WTC11 (cell line): ENCODE results near the gene LPIN2. TPM values are rescaled to one million over a fixed set of nuclear protein-coding genes. Genes with fewer than 3 reads are reported as not detected.

ENCODE experiments used
- ATAC-seq: fragments of 200-7000 bp; cut with Tn5 transposase; 2 replicates; pipeline ENCODE4 v1.10.0; 2021; ENCODE audit warnings: mild to moderate bottlenecking, moderate library complexity
- CTCF ChIA-PET: fragments of 300-600 bp; sonication (Branson Sonifier 250); formaldehyde crosslinking; loops from one replicate; lab custom pipeline; 2021; ENCODE audit warnings: antibody characterized with exemption; lab: Charles Lee
- POLR2A ChIA-PET: fragments of 350-600 bp; sonication (Branson Sonifier 250); formaldehyde crosslinking; loops from one replicate; lab custom pipeline; 2021; ENCODE audit warnings: antibody characterized with exemption; lab: Charles Lee
- DNase-seq: peaks from one replicate; pipeline ENCODE4 v3.0.0; 2021; ENCODE audit warnings: low spot score
- H3K27ac Mint-ChIP-seq: 2 replicates; pipeline ENCODE4 v1.8.0; 2021; ENCODE audit warnings: mixed read lengths
- H3K27me3 Mint-ChIP-seq: 2 replicates; pipeline ENCODE4 v1.8.0; 2021; ENCODE audit warnings: low read depth, mild to moderate bottlenecking, moderate library complexity, mixed read lengths
- H3K36me3 Mint-ChIP-seq: 2 replicates; pipeline ENCODE4 v1.8.0; 2021; ENCODE audit warnings: mixed read lengths
- H3K4me1 Mint-ChIP-seq: 2 replicates; pipeline ENCODE4 v1.8.0; 2022; ENCODE audit warnings: mixed read lengths
- H3K4me3 Mint-ChIP-seq: 2 replicates; pipeline ENCODE4 v1.8.0; 2021; ENCODE audit warnings: mild to moderate bottlenecking, moderate library complexity, mixed read lengths
- H3K9me3 Mint-ChIP-seq: 2 replicates; pipeline ENCODE4 v1.8.0; 2021; ENCODE audit warnings: mixed read lengths
- CREB1 ChIP-seq: sonication (generic); formaldehyde crosslinking; IDR thresholded peaks from 2 replicates; pipeline ENCODE4 v1.8.0; 2023; ENCODE audit warnings: mild to moderate bottlenecking, missing genetic modification reagents
- CTCF ChIP-seq: fragments of 200-600 bp; IDR thresholded peaks from 2 replicates; pipeline ENCODE4 v1.8.0; 2022; ENCODE audit warnings: antibody characterized with exemption
- ERG ChIP-seq: fragments of 250-450 bp; sonication (Bioruptor Pico); IDR thresholded peaks from 2 replicates; pipeline ENCODE4 v1.8.0; 2021; ENCODE audit warnings: mild to moderate bottlenecking
- ETV6 ChIP-seq: sonication (generic); formaldehyde crosslinking; IDR thresholded peaks from 2 replicates; pipeline ENCODE4 v1.8.1; 2022; ENCODE audit warnings: mild to moderate bottlenecking, missing genetic modification reagents
- FOXP1 ChIP-seq: sonication (generic); formaldehyde crosslinking; IDR thresholded peaks from 2 replicates; pipeline ENCODE4 v1.8.0; 2022; ENCODE audit warnings: missing genetic modification reagents, mild to moderate bottlenecking, moderate library complexity, borderline replicate concordance
- GABPB1 ChIP-seq: sonication (generic); formaldehyde crosslinking; IDR thresholded peaks from 2 replicates; pipeline ENCODE4 v1.8.1; 2023; ENCODE audit warnings: mild to moderate bottlenecking, missing genetic modification reagents
- IRF2 ChIP-seq: sonication (generic); formaldehyde crosslinking; IDR thresholded peaks from 2 replicates; pipeline ENCODE4 v1.8.0; 2022; ENCODE audit warnings: low read depth, missing genetic modification reagents, borderline replicate concordance
- KAT7 ChIP-seq: sonication (generic); formaldehyde crosslinking; IDR thresholded peaks from 2 replicates; pipeline ENCODE4 v1.8.1; 2023; ENCODE audit warnings: missing genetic modification reagents, mild to moderate bottlenecking, borderline replicate concordance
- MLX ChIP-seq: sonication (generic); formaldehyde crosslinking; IDR thresholded peaks from 2 replicates; pipeline ENCODE4 v1.8.1; 2023; ENCODE audit warnings: mild to moderate bottlenecking, missing genetic modification reagents, moderate library complexity
- NFATC4 ChIP-seq: fragments of 250-450 bp; sonication (Bioruptor Pico); IDR thresholded peaks from 2 replicates; pipeline ENCODE4 v1.9.0; 2021; ENCODE audit warnings: mild to moderate bottlenecking
- NFE2L1 ChIP-seq: sonication (generic); formaldehyde crosslinking; IDR thresholded peaks from 2 replicates; pipeline ENCODE4 v1.8.1; 2023; ENCODE audit warnings: missing genetic modification reagents
- NFYB ChIP-seq: sonication (generic); formaldehyde crosslinking; conservative IDR thresholded peaks from 2 replicates; pipeline ENCODE4 v1.8.0; 2022; ENCODE audit warnings: low read depth, missing genetic modification reagents
- NR2C2 ChIP-seq: sonication (generic); formaldehyde crosslinking; IDR thresholded peaks from 2 replicates; pipeline ENCODE4 v1.8.0; 2022; ENCODE audit warnings: mild to moderate bottlenecking, missing genetic modification reagents
- OVOL2 ChIP-seq: fragments of 250-450 bp; sonication (Bioruptor Pico); IDR thresholded peaks from 2 replicates; pipeline ENCODE4 v1.9.0; 2021; ENCODE audit warnings: mild to moderate bottlenecking, borderline replicate concordance
- PRRX2 ChIP-seq: fragments of 250-450 bp; sonication (Bioruptor Pico); IDR thresholded peaks from 2 replicates; pipeline ENCODE4 v1.8.0; 2021; ENCODE audit warnings: mild to moderate bottlenecking
- RORB ChIP-seq: fragments of 250-450 bp; sonication (Bioruptor Pico); IDR thresholded peaks from 2 replicates; pipeline ENCODE4 v1.9.0; 2021; ENCODE audit warnings: mild to moderate bottlenecking
- TEAD4 ChIP-seq: sonication (generic); formaldehyde crosslinking; IDR thresholded peaks from 2 replicates; pipeline ENCODE4 v1.8.0; 2022; ENCODE audit warnings: mild to moderate bottlenecking, missing genetic modification reagents
- USF2 ChIP-seq: sonication (generic); formaldehyde crosslinking; IDR thresholded peaks from 2 replicates; pipeline ENCODE4 v1.8.1; 2023; ENCODE audit warnings: mild to moderate bottlenecking, missing genetic modification reagents, moderate library complexity
- ZBTB21 ChIP-seq: sonication (generic); formaldehyde crosslinking; IDR thresholded peaks from 2 replicates; pipeline ENCODE4 v1.8.1; 2023; ENCODE audit warnings: mild to moderate bottlenecking, missing genetic modification reagents, borderline replicate concordance
- ZNF121 ChIP-seq: sonication (generic); formaldehyde crosslinking; IDR thresholded peaks from 2 replicates; pipeline ENCODE4 v1.8.0; 2023; ENCODE audit warnings: missing genetic modification reagents
- ZNF232 ChIP-seq: sonication (generic); formaldehyde crosslinking; IDR thresholded peaks from 2 replicates; pipeline ENCODE4 v1.8.0; 2022; ENCODE audit warnings: mild to moderate bottlenecking, missing genetic modification reagents
- ZNF512 ChIP-seq: sonication (generic); formaldehyde crosslinking; IDR thresholded peaks from 2 replicates; pipeline ENCODE4 v1.8.1; 2022; ENCODE audit warnings: missing genetic modification reagents, borderline replicate concordance
- ZNF671 ChIP-seq: fragments of 250-450 bp; sonication (Bioruptor Pico); IDR thresholded peaks from 2 replicates; pipeline ENCODE4 v1.8.0; 2021; ENCODE audit warnings: mild to moderate bottlenecking
- total RNA-seq: library from RNA; stranded (reverse); gene quantifications from 3 replicates; pipeline ENCODE4 v1.2.3, GENCODE V29; 2021

Gene LPIN2
- total RNA-seq, 1 experiment from 2014 or later, result 11.8 TPM

- TF ChIP-seq ZBTB21 (CRISPR knock-in tag), result no peak
- no peak for TF ChIP-seq NFATC4
- no peak for TF ChIP-seq ZNF512 (CRISPR knock-in tag)
- TF ChIP-seq MLX (CRISPR knock-in tag), result no peak
- TF ChIP-seq TEAD4 (CRISPR knock-in tag), result no peak
- TF ChIP-seq NFE2L1 (CRISPR knock-in tag), result no peak
- no peak for TF ChIP-seq ETV6 (CRISPR knock-in tag)
- TF ChIP-seq ERG (CRISPR knock-in tag), result no peak
Measured at GRCh38 chr18:2983296-2983695, 29.6 kb downstream of the LPIN2 start (continued).

- DNase-seq (no peak), ATAC-seq (peak; percentile 68)
- H3K27ac Mint-ChIP-seq, result peak overlapping the region; percentile 71
- H3K27me3 Mint-ChIP-seq, result no peaks in the 10 kb centered on the region
- H3K36me3 Mint-ChIP-seq, result peaks cover 13% of the 10 kb centered on the region
- no peaks in the 10 kb centered on the region for H3K9me3 Mint-ChIP-seq
- POLR2A ChIA-PET, result interaction anchor here (0.5 kb wide), 2 partner anchors 10 to 347 kb away, joined by 3 read pairs; no protein-coding TSS in a partner anchor
- TF ChIP-seq ZNF121 (no peak), NFYB (CRISPR knock-in tag) (no peak), OVOL2 (CRISPR knock-in tag) (no peak), USF2 (CRISPR knock-in tag) (no peak), PRRX2 (CRISPR knock-in tag) (no peak), ZNF232 (CRISPR knock-in tag) (no peak), CREB1 (CRISPR knock-in tag) (no peak), ZNF671 (CRISPR knock-in tag) (no peak), FOXP1 (no peak), KAT7 (CRISPR knock-in tag) (no peak), RORB (CRISPR knock-in tag) (no peak), IRF2 (no peak), CTCF (no peak), NR2C2 (CRISPR knock-in tag) (no peak), GABPB1 (CRISPR knock-in tag) (no peak)
- no peak overlapping the region for H3K4me3 Mint-ChIP-seq
- CTCF ChIA-PET, result interaction anchor here (1.0 kb wide), 1 partner anchor 80 kb away, joined by 3 read pairs; no protein-coding TSS in a partner anchor
- H3K4me1 Mint-ChIP-seq, result peaks cover 51% of the 10 kb centered on the region
Measured at GRCh38 chr18:2982452-2983269, 30.3 kb downstream of the LPIN2 start.
